Measurements from ENCODE around the gene MAVS.

Gene MAVS

GRCh38 chr20:3865152-3865886, 18.7 kb downstream of the MAVS start:
- Histone ChIP-seq H3K9me3 (no peaks in the 10 kb centered on the region), H3K36me3 (peaks cover 92% of the 10 kb centered on the region), H3K27ac (no peak overlapping the region), H3K4me1 (ENCODE audit: control insufficient read depth in 1 of 2, insufficient read depth in 1 of 2, low read depth in 1 of 2, low read length in 1 of 2) (no peaks in the 10 kb centered on the region), H3K27me3 (no peaks in the 10 kb centered on the region), H3K4me3 (ENCODE audit: low read depth in 1 of 2, low read length in 1 of 2) (no peak overlapping the region)
- TF ChIP-seq, protein P1, sequence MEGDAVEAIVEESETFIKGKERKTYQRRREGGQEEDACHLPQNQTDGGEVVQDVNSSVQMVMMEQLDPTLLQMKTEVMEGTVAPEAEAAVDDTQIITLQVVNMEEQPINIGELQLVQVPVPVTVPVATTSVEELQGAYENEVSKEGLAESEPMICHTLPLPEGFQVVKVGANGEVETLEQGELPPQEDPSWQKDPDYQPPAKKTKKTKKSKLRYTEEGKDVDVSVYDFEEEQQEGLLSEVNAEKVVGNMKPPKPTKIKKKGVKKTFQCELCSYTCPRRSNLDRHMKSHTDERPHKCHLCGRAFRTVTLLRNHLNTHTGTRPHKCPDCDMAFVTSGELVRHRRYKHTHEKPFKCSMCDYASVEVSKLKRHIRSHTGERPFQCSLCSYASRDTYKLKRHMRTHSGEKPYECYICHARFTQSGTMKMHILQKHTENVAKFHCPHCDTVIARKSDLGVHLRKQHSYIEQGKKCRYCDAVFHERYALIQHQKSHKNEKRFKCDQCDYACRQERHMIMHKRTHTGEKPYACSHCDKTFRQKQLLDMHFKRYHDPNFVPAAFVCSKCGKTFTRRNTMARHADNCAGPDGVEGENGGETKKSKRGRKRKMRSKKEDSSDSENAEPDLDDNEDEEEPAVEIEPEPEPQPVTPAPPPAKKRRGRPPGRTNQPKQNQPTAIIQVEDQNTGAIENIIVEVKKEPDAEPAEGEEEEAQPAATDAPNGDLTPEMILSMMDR (IDR thresholded peaks at IDR 0.05), result no peak

DNA sequence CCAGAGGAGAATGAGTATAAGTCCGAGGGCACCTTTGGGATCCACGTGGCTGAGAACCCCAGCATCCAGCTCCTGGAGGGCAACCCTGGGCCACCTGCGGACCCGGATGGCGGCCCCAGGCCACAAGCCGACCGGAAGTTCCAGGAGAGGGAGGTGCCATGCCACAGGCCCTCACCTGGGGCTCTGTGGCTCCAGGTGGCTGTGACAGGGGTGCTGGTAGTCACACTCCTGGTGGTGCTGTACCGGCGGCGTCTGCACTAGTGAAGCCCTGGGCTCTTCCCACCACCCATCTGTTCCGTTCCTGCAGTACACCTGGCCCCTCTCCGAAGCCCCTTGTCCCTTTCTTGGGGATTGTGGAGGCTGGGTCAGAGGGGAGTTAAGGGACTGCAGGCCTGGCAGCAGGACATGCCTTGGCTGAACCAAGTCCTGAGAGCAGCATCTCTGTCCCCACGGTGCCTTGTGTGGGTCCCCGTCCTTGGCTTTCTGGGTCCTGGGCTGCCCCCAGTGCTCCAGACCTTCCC, 19.3 kb downstream of the MAVS start:
- H3K27me3 ChIP-seq, result no peaks in the 10 kb centered on the region
- no peaks in the 10 kb centered on the region for H3K9me3 ChIP-seq
- no peak overlapping the region for H3K27ac ChIP-seq
- TF ChIP-seq, protein P1 (IDR thresholded peaks at IDR 0.05), result no peak
- no peaks in the 10 kb centered on the region for H3K4me1 ChIP-seq (ENCODE audit: control insufficient read depth in 1 of 2, insufficient read depth in 1 of 2, low read depth in 1 of 2, low read length in 1 of 2)
- no peak overlapping the region for H3K4me3 ChIP-seq (ENCODE audit: low read depth in 1 of 2, low read length in 1 of 2)
- peaks cover 89% of the 10 kb centered on the region for H3K36me3 ChIP-seq

GRCh38 chr20:3866464-3866863, 19.8 kb downstream of the MAVS start:
- Histone ChIP-seq H3K9me3 (no peaks in the 10 kb centered on the region), H3K27me3 (no peaks in the 10 kb centered on the region), H3K4me1 (ENCODE audit: control insufficient read depth in 1 of 2, insufficient read depth in 1 of 2, low read depth in 1 of 2, low read length in 1 of 2) (no peaks in the 10 kb centered on the region), H3K36me3 (peaks cover 89% of the 10 kb centered on the region), H3K4me3 (ENCODE audit: low read depth in 1 of 2, low read length in 1 of 2) (no peak overlapping the region), H3K27ac (no peak overlapping the region)
- TF ChIP-seq, protein P1 (IDR thresholded peaks at IDR 0.05), result no peak

- TF ChIP-seq, protein P1 (IDR thresholded peaks at IDR 0.05), result no peak
- Histone ChIP-seq H3K4me3 (ENCODE audit: low read depth in 1 of 2, low read length in 1 of 2) (no peak overlapping the region), H3K27ac (no peak overlapping the region), H3K27me3 (no peaks in the 10 kb centered on the region), H3K9me3 (no peaks in the 10 kb centered on the region), H3K36me3 (peaks cover 89% of the 10 kb centered on the region), H3K4me1 (ENCODE audit: control insufficient read depth in 1 of 2, insufficient read depth in 1 of 2, low read depth in 1 of 2, low read length in 1 of 2) (no peaks in the 10 kb centered on the region)
Measured at GRCh38 chr20:3867802-3868201, 21.2 kb downstream of the MAVS start.

- peaks cover 86% of the 10 kb centered on the region for H3K36me3 ChIP-seq
- TF ChIP-seq, protein P1 (IDR thresholded peaks at IDR 0.05), result no peak
- H3K4me3 ChIP-seq (ENCODE audit: low read depth in 1 of 2, low read length in 1 of 2), result no peak overlapping the region
Measured at GRCh38 chr20:3869839-3870634, 23.4 kb downstream of the MAVS start.

More at GRCh38 chr20:3869839-3870634, 23.4 kb downstream of the MAVS start:
- H3K4me1 ChIP-seq (ENCODE audit: control insufficient read depth in 1 of 2, insufficient read depth in 1 of 2, low read depth in 1 of 2, low read length in 1 of 2), result no peaks in the 10 kb centered on the region
- H3K27me3 ChIP-seq, result no peaks in the 10 kb centered on the region
- H3K27ac ChIP-seq, result no peak overlapping the region
- H3K9me3 ChIP-seq, result no peaks in the 10 kb centered on the region
